Stimulated activated naive CD8-positive, alpha-beta T cell treated with anti-CD3 and anti-CD28 coated beads, Interleukin-15, Interleukin-2, amounts not matched to agents 100 ng/mL and 50 ng/mL, for 24 hours (primary cell): ENCODE results near the gene KATNA1.

Source experiments
- H3K27ac Mint-ChIP-seq: one replicate; pipeline ENCODE4 v1.8.0; 2021; ENCODE audit warnings: mild to moderate bottlenecking, mixed read lengths
- H3K27me3 Mint-ChIP-seq: one replicate; pipeline ENCODE4 v1.8.0; 2021; ENCODE audit warnings: mixed read lengths
- H3K36me3 Mint-ChIP-seq: one replicate; pipeline ENCODE4 v1.8.0; 2021; ENCODE audit warnings: low read depth, mixed read lengths
- H3K4me1 Mint-ChIP-seq: one replicate; pipeline ENCODE4 v1.8.0; 2021; ENCODE audit warnings: low read depth, mixed read lengths
- H3K4me3 Mint-ChIP-seq: one replicate; pipeline ENCODE4 v1.8.0; 2021; ENCODE audit warnings: mild to moderate bottlenecking, mixed read lengths
- H3K9me3 Mint-ChIP-seq: one replicate; pipeline ENCODE4 v1.8.0; 2021; ENCODE audit warnings: mixed read lengths

KATNA1 gene

DNA sequence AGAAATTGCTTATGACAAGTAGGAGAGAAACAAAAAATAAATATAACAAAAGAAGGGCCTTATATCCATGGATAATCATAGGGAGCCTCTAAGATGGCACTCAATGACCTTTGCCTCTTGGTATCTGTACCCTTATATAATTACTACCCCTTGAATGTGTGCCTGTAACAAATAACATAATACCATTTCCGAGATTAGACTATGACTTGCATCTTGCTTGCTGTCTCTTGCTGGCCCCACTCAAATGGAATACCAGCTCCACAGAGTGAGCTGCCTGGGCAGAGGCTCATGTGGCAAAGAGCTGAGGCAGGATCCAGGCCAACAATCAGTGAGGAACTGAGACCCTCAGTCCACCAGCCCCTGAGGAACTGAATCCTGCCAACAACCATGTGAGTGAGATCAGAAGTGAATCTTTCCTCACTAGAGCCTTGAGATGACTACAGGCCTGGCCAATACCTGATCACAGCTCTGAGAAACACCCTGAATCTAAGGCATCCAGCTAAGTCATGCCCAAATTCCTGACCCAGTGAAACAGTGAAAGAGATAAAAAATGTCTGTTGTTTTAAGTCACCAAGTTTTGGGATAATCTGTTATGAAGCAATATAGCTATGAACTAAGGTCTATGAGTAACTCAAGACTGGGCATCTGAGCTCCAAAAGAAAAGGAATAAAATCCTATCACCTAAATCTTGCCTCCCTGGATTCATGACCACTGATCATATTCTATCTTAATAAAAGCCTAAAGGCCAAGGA lies 5.5 kb downstream of the KATNA1 start:
- Mint-ChIP-seq H3K4me1 (peaks cover 32% of the 10 kb centered on the region), H3K4me3 (no peak overlapping the region), H3K36me3 (peaks cover 14% of the 10 kb centered on the region), H3K27me3 (no peaks in the 10 kb centered on the region), H3K27ac (no peak overlapping the region), H3K9me3 (no peaks in the 10 kb centered on the region)

GRCh38 chr6:149636124-149636523 lies 12.4 kb downstream of the KATNA1 start:
- Mint-ChIP-seq H3K4me3 (no peak overlapping the region), H3K27ac (no peak overlapping the region), H3K36me3 (peaks cover 22% of the 10 kb centered on the region), H3K4me1 (no peaks in the 10 kb centered on the region), H3K27me3 (no peaks in the 10 kb centered on the region), H3K9me3 (no peaks in the 10 kb centered on the region)

GRCh38 chr6:149634315-149634714 lies 14.2 kb downstream of the KATNA1 start:
- Mint-ChIP-seq H3K36me3 (peaks cover 25% of the 10 kb centered on the region), H3K4me3 (no peak overlapping the region), H3K9me3 (no peaks in the 10 kb centered on the region), H3K4me1 (peaks cover 7% of the 10 kb centered on the region), H3K27ac (no peak overlapping the region), H3K27me3 (no peaks in the 10 kb centered on the region)

DNA sequence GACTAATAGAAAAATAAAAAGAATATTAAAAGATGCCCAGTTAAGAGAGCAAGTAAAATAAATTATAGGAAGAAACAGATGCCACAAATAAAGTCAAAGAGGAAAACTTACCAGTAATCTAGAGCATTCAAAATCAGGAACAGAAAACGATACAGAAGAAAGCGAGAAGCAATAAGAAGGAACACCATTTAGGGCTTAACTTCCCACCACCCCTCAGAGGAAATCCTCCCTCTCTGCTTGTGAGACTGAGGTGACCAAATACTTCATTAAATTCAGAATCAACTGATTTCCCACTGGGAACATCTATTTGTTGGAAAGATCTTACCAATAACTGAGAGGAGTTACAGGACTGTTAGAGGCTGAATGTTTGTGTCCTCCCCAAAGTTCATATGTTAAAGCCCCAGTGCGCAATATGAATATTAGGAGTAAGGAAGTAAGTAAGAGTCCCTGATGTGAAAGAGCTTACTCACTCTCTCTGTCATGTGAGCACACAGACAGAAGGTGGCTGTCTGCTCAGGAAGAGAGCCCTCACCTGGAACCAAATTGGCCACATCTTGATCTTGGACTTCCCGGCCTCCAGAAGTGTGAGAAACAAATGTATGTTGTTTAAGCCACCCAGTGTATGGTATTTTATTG lies 19.5 kb downstream of the KATNA1 start:
- no peaks in the 10 kb centered on the region for H3K9me3 Mint-ChIP-seq
- H3K4me3 Mint-ChIP-seq = no peak overlapping the region
- H3K27ac Mint-ChIP-seq = peak overlapping the region; percentile 3
- peaks cover 32% of the 10 kb centered on the region for H3K36me3 Mint-ChIP-seq
- peaks cover 18% of the 10 kb centered on the region for H3K4me1 Mint-ChIP-seq
- no peaks in the 10 kb centered on the region for H3K27me3 Mint-ChIP-seq

- Mint-ChIP-seq H3K36me3 (peaks cover 40% of the 10 kb centered on the region), H3K4me1 (peaks cover 18% of the 10 kb centered on the region), H3K4me3 (no peak overlapping the region), H3K9me3 (no peaks in the 10 kb centered on the region), H3K27ac (peak overlapping the region; percentile 59), H3K27me3 (no peaks in the 10 kb centered on the region)
Observed at GRCh38 chr6:149627672-149628071, 20.8 kb downstream of the KATNA1 start.

- peaks cover 62% of the 10 kb centered on the region for H3K36me3 Mint-ChIP-seq
- no peak overlapping the region for H3K4me3 Mint-ChIP-seq
- H3K27ac Mint-ChIP-seq = no peak overlapping the region
- H3K27me3 Mint-ChIP-seq = no peaks in the 10 kb centered on the region
- no peaks in the 10 kb centered on the region for H3K9me3 Mint-ChIP-seq
- H3K4me1 Mint-ChIP-seq = no peaks in the 10 kb centered on the region
Observed at GRCh38 chr6:149615805-149616204, 32.7 kb downstream of the KATNA1 start.

DNA sequence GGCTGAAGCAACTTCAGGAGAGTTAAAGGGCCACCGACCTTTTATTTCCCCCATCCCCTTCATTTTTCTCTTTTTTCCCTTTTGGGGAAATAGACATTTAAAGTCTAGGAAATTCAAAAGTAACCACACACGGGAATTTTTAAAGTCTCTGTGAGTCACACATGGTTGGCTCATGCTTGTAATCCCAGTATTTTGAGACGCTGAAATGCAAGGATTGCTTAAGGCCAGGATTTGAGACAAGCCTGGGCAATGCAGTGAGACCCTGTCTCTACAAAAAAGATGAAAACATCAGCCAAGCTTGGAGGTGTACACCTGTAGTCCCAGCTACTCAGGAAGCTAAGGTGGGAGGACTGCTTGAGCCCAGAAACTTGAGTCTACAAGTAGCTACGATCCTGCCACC lies 34.2 kb downstream of the KATNA1 start:
- Mint-ChIP-seq H3K9me3 (no peaks in the 10 kb centered on the region), H3K27ac (no peak overlapping the region), H3K4me1 (no peaks in the 10 kb centered on the region), H3K27me3 (no peaks in the 10 kb centered on the region), H3K4me3 (no peak overlapping the region), H3K36me3 (peaks cover 48% of the 10 kb centered on the region)

DNA sequence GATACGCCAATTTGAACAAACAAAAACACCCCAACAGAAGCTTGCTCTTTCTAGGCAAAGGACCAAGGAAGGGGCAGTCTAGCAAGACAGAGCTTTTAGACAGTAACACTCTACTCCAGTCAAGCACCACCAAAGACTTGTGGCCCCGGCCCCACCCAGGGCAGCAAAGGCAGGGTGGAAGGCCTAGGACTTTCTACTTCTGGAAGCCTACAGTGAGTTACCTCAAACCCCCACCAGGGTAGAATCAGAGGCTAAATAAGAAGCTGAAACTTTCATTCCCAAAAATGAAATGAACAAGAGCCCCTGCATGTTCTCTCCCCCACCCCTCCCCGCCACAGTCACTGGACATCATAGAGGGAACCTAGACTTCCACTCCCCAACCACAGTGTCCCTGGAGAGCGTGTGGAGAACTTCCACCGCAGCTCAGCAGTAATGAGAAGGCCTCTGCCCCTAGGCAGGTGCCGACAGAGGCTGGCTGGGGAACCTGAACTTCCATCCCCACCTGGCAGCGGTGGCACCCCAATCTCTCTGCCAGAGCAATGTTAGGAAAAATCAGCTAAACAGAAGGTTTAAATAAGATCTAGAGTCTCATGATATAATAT lies 40.0 kb downstream of the KATNA1 start:
- Mint-ChIP-seq H3K27ac (no peak overlapping the region), H3K4me1 (peaks cover 6% of the 10 kb centered on the region), H3K27me3 (no peaks in the 10 kb centered on the region), H3K36me3 (peaks cover 17% of the 10 kb centered on the region), H3K4me3 (no peak overlapping the region), H3K9me3 (no peaks in the 10 kb centered on the region)

DNA sequence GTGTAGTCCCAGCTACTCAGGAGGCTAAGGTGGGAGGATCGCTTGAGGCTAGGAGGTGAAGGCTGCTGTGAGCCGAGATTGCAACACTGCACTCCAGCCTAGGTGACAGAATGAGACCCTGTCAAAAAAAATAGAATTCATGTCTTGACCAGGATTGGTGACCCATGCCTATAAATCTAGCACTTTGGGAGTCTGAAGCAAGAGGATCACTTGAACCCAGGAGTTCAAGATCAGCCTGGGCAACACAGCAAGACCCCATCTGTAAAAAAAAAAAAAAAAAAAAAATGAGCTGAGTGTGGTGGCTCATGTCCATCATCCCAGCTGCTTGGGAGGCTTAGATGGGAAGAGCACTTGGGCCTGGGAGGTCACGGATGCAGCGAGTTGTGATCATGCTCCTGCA lies 48.0 kb downstream of the KATNA1 start:
- Mint-ChIP-seq H3K27ac (no peak overlapping the region), H3K4me1 (no peaks in the 10 kb centered on the region), H3K9me3 (no peaks in the 10 kb centered on the region), H3K27me3 (no peaks in the 10 kb centered on the region), H3K4me3 (no peak overlapping the region), H3K36me3 (peaks cover 52% of the 10 kb centered on the region)

GRCh38 chr6:149593408-149593807 lies 55.1 kb downstream of the KATNA1 start:
- Mint-ChIP-seq H3K36me3 (peaks cover 48% of the 10 kb centered on the region), H3K27ac (no peak overlapping the region), H3K4me3 (no peak overlapping the region)

DNA sequence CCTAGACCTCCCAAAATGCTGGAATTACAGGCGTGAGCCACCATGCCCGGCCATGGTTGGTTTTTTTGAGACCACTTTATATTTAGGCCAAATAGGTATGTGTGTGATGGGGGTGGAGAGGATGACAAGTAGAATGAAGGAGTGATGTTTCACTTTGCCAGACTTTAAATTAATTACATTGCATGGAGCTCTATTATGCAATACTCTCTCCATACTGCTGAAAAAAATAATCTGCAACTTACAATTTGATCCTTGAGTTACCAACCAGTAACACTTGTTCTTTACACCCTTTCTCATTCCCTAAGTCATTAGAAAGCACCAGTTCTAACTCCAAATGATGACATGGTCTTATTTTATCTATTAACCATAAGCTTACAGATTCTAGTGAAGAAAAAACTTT lies 55.5 kb downstream of the KATNA1 start:
- Mint-ChIP-seq H3K4me3 (no peak overlapping the region), H3K4me1 (no peaks in the 10 kb centered on the region), H3K27me3 (no peaks in the 10 kb centered on the region), H3K36me3 (peaks cover 48% of the 10 kb centered on the region), H3K27ac (no peak overlapping the region), H3K9me3 (no peaks in the 10 kb centered on the region)

More at GRCh38 chr6:149593408-149593807, 55.1 kb downstream of the KATNA1 start:
- no peaks in the 10 kb centered on the region for H3K27me3 Mint-ChIP-seq
- H3K4me1 Mint-ChIP-seq = no peaks in the 10 kb centered on the region
- H3K9me3 Mint-ChIP-seq = no peaks in the 10 kb centered on the region

- H3K27me3 Mint-ChIP-seq = no peaks in the 10 kb centered on the region
- H3K27ac Mint-ChIP-seq = peak overlapping the region; percentile 59
- no peak overlapping the region for H3K4me3 Mint-ChIP-seq
- H3K4me1 Mint-ChIP-seq = peaks cover 6% of the 10 kb centered on the region
- no peaks in the 10 kb centered on the region for H3K9me3 Mint-ChIP-seq
- H3K36me3 Mint-ChIP-seq = peaks cover 20% of the 10 kb centered on the region
Observed at GRCh38 chr6:149586149-149586548, 62.4 kb downstream of the KATNA1 start.

DNA sequence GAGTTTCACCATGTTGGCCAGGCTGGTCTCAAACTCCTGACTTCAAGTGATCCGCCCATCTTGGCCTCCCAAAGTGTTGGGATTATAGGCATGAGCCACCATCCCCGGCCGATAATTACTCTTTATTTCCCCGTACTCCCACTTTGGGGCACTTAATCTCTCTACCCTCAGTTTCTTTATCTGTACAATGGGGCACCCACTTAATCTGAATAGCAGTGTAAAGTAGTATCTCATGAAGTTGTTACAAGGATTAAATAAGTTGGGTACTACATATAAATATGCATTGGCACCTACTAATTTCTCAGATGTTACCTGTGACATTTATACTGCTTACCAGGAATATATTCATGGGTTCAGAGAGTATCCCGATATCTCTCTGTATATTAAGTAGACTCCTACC lies 67.2 kb downstream of the KATNA1 start:
- H3K27me3 Mint-ChIP-seq = no peaks in the 10 kb centered on the region
- no peaks in the 10 kb centered on the region for H3K9me3 Mint-ChIP-seq
- H3K4me1 Mint-ChIP-seq = peaks cover 5% of the 10 kb centered on the region
- no peak overlapping the region for H3K4me3 Mint-ChIP-seq
- no peak overlapping the region for H3K27ac Mint-ChIP-seq
- H3K36me3 Mint-ChIP-seq = peaks cover 36% of the 10 kb centered on the region

GRCh38 chr6:149580880-149581279 lies 67.6 kb downstream of the KATNA1 start:
- no peaks in the 10 kb centered on the region for H3K9me3 Mint-ChIP-seq
- peaks cover under 1% of the 10 kb centered on the region for H3K4me1 Mint-ChIP-seq
- H3K36me3 Mint-ChIP-seq = peaks cover 40% of the 10 kb centered on the region
- no peaks in the 10 kb centered on the region for H3K27me3 Mint-ChIP-seq
- H3K27ac Mint-ChIP-seq = no peak overlapping the region
- H3K4me3 Mint-ChIP-seq = no peak overlapping the region

DNA sequence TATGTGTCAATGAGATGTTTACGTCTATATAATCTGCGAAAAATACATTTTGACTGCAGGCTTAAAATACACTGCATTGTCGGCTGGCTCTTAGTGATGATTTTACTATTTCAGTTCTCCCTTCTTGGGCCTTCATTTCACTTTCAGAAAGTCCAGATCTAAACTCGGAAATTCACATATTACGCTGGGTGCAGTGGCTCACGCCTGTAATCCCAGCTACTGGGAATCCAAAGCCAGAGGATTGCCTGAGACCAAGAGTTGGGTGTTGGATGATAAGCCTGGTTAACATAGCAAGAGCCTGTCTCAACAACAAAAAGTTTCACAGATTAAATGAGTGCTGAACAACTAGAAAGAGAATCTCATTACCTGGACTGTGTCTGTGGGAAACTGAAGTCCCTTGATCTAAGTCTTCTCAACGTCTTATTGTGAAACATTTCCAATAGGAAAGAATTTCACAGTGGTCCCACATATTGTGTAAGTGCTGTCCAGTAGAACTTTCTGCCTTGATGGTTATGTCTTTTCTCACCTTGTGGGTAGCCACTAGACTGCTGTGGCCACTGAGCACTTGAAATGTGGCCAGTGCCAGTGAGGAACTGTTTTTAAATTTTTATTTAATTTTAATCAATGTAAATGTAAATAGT lies 80.4 kb downstream of the KATNA1 start:
- Mint-ChIP-seq H3K27me3 (no peaks in the 10 kb centered on the region), H3K36me3 (no peaks in the 10 kb centered on the region), H3K27ac (no peak overlapping the region)

More for the DNA sequence above, 80.4 kb downstream of the KATNA1 start:
- Mint-ChIP-seq H3K4me3 (peak overlapping the region; percentile 89), H3K4me1 (peaks cover 32% of the 10 kb centered on the region), H3K9me3 (no peaks in the 10 kb centered on the region)
